Islet precursor cell (in vitro differentiated cells): ENCODE results near the gene NLRX1.
A peak's percentile ranks its signal among the peaks of the same experiment; 100 is the strongest.
"Not testable (repeated sequence)": the region's sequence is repeated elsewhere in the genome, so short reads cannot be mapped to it uniquely, and the experiment has no call there.

Experiments
- DNase-seq: peaks from one replicate; pipeline ENCODE4 v3.0.0-alpha.2; 2018

Gene NLRX1

DNA sequence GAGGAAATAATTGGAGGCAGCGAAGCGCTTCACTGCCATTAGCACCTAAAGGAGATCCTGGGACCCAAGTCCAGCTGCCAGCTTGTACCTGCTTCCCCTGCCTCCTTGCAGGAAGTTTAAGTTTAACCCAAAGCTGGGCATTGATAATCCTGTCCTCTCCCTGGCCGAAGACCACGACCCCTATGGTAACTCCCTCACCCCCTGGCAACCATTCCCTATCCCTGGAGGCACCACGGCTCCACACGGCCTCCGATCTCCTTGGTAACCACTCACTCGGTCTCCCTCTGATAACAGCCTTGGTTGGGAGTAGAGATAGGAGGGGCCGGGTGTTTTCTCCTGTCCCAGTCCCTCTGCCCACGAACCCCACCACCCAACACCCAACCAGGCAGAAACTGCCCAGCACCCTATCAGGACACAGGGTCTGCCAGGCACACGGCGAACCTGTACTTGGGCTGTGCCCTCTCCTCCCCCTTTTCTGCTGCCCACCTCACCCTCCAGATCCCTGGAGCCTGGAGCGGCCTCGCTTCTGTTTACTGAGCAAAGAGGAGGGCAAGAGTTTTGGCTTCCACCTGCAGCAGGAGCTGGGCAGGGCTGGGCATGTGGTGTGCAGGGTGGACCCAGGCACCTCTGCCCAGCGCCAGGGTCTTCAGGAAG is 17.6 kb downstream of the NLRX1 start:
- no peak for DNase-seq

- no peak for DNase-seq
Observed at GRCh38 chr11:119187123-119187892, 18.8 kb downstream of the NLRX1 start.

DNA sequence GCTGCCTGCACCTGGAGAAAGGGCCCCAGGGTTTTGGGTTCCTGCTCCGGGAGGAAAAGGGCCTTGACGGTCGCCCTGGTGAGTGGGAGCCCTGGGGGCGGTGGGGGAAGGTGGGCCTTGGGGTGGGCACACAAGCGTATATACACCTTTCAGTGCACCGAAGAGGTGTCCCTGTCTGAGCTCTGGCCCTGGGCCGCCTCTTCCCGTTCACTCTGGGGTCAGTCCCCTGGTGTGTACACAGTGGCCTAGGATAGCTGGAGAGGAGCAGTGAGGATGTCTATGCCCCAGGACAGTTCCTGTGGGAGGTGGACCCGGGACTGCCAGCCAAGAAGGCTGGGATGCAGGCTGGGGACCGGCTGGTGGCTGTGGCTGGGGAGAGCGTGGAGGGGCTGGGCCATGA is 19.5 kb downstream of the NLRX1 start:
- DNase-seq: no peak

GRCh38 chr11:119188887-119189286 is 20.4 kb downstream of the NLRX1 start:
- DNase-seq: no peak

- DNase-seq: no peak
Observed at GRCh38 chr11:119189393-119189792, 20.9 kb downstream of the NLRX1 start.

DNA sequence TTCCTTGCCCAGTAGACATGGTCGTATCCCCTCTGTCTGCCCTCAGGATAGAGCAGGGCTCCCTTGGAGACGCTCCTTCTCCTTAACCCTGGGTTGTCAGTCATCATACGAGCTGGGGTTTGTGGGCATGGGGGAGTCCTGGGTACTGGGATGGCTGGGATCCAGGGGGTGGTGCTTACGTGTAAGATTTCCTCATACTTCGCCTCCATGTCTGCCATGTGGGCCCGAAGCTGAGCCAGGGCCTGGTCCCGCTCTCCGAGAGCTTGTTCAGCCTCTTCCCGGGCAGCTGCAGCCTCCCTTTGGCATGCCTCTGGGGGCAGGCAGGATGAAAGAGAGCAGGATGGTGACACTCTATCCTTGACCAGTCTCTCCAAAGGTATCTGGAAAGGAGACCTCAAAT is 22.0 kb downstream of the NLRX1 start:
- no peak for DNase-seq

DNA sequence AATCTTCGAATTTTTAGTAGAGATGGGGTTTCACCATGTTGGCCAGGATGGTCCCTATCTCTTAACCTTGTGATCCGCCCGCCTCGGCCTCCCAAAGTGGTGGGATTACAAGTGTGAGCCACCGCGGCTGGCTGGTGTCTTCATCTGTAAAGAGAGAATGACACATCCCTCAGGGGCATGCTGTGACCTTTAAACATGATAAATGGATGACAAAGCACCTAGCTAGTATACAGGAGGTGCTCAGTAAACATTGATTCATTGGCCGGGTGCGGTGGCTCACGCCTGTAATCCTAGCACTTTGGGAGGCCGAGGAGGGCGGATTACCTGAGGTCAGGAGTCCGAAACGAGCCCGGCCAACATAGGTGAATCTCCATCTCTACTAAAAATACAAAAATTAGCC is 22.7 kb downstream of the NLRX1 start:
- DNase-seq: not testable (repeated sequence)

DNA sequence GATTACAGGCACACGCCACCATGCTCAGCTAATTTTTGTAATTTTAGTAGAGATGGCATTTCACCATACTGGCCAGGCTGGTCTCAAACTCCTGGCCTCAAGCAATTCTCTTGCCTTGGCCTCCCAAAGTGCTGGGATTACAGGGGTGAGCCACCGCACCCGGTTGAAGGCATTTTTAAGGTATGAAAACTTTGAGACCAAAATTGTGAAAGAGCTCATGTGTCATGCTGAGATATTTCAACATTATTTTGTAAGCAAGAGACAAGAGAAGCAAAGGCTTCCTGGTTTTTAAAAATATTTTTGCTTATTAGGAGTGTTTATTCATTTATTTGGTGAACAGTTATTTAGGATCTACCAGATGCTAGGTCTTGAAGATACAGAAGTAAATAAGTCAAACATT is 23.6 kb downstream of the NLRX1 start:
- DNase-seq: no peak

GRCh38 chr11:119193001-119193400 is 24.5 kb downstream of the NLRX1 start:
- DNase-seq: no peak

- DNase-seq: no peak
Observed at GRCh38 chr11:119193626-119194025, 25.1 kb downstream of the NLRX1 start.

DNA sequence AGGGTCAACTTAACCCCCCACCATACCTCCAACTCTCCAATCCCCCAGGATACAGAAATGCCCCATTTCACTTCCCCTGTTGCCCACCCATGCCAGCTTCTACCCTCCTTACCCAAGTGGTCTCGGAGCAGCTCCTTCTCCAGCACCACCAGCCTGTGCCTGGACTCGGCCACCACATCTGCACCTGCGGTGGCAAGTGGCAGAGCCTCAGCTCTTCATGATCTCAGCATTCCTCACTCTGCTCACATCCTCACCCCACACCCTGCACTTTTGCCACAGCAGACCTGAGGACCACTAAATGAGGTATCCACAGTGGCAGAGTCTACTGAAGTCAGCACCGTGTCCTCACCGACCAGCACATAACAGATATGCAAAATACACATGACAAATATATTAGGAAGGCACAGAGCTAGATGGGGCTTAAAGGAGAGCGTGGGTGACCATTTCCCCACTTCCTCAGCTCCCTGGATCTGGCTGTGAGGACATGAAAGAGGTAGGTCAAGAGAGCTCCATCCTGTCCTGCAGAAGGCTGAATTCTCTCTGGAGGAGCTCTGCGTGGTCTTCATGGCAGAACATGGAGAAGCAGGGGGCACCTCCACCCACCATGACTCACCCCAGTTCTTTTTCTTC is 26.4 kb downstream of the NLRX1 start:
- DNase-seq: no peak

DNA sequence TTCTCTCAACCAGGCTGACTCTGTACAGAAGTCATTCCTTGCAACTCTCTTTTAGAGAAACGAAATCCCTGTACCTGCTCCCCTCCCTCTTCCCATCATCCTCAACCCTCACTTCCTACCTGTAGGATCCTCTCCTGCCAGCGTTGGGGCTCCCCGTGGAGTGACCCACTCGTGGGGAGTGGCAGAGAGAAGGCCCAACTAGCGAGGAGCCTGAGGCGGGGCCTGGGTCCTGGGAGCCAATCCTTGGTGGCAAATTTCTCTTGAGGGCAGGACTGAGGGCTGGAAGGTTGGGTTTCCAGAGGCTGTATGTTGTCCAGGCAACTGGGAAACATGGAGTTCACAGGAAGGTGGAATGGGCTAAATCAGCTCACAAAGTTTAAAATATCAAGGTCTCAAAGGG is 27.2 kb downstream of the NLRX1 start:
- DNase-seq: peak; percentile 82

- peak; percentile 79 for DNase-seq
Observed at GRCh38 chr11:119196833-119197483, 28.4 kb downstream of the NLRX1 start.

DNA sequence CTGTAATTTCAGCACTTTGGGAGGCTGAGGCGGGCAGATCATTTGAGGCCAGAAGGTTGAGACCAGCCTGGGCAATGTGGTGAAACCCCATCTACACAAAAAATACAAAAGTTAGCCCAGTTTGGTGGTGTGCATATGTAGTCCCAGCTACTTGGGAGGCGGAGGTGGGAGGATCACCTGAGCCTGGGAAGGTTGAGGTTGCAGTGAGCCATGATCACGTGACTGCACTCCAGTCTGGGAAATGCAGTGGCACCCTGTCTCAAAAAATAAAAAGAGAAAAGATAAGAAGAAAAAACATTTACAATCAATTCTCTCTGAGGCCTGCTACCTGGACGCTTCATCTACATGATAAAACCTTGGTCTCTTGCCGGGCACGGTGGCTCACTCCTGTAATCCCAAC is 30.4 kb downstream of the NLRX1 start:
- DNase-seq: peak; percentile 54

- not testable (repeated sequence) for DNase-seq
Observed at GRCh38 chr11:119201236-119201635, 32.7 kb downstream of the NLRX1 start.

GRCh38 chr11:119202554-119202953 is 34.0 kb downstream of the NLRX1 start:
- peak; percentile 65 for DNase-seq

DNA sequence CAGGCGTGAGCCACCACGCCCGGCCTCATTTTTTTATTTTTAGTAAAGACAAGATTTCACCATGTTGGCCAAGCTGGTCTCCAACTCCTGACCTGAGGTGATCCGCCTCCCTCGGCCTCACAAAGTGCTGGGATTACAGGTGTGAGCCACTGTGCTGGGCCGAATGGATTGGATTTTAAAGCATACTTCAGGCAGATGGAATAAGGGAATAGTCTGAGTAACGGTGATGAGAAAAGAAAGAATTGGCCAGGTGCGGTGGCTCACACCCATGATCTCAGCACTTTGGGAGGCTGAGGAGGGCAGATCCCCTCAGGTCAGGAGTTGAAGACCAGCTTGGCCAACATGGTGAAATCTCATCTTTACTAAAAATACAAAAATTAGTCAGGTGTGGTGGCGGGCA is 35.5 kb downstream of the NLRX1 start:
- DNase-seq: no peak

DNA sequence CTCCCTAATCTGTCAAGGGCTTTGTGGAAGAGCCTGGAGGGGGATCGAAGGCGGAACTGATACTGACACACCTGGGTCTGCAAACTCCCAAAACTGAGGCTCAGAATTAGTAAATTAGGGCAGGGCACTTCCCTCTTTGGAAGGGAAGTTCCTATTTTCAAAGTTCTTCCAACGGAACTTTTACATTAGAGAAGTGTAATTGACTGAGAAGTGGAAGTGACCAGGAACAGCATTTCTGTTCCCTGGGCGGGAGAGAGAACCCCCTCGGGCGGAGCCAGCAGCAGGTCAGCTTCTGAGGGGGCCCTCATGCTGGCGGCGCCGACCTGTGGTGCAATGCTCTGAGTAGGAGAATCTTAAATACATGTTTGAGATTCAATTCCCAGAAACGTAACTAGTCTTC is 36.6 kb downstream of the NLRX1 start:
- DNase-seq: no peak

DNA sequence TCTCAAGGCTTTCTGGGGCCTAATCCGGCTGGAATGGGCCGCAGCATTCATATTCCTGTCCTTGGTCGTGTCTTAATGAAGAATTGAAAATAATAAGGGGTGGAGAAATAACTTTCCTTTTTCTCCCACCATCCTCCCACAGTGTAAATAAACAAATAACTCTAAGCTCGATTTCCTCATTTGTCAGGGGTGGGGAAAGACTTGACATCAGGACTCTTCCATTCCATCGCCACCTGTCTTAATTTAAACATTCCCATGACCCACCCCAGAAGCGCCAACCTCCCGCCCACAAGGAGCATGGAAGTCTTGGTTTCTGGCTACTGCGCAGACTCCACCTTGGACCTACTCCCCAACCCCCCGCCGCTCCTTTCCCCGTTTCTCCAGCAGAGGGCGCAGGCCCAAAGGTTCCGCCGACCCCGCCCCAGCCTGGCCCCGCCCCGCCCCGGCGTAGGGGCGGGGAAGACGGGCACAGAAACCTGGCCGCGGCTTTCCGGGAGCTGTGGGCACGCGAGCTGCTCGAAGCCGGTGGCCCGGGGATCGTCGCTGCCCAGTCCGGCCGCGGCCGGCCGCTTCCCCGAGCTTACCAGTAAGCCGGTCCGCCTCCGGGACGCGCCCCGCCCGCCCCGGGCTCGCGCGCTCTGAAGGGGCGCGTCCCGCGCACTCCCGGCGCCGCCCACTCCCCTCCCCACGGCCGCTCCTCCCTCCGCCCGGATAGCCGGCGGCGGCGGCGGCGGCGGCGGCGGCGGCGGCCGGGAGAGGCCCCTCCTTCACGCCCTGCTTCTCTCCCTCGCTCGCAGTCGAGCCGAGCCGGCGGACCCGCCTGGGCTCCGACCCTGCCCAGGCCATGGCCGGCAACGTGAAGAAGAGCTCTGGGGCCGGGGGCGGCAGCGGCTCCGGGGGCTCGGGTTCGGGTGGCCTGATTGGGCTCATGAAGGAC is 37.3 kb downstream of the NLRX1 start, which contains the start of gene CBL:
Gene CBL, plus strand, starts transcription at position 766 of the 937 bp plus-strand sequence. Its CDS starts 79 bp downstream, at position 845.
- DNase-seq: peak; percentile 96

- peak; percentile 52 for DNase-seq
Observed at GRCh38 chr11:119206511-119207414, 38.2 kb downstream of the NLRX1 start.

DNA sequence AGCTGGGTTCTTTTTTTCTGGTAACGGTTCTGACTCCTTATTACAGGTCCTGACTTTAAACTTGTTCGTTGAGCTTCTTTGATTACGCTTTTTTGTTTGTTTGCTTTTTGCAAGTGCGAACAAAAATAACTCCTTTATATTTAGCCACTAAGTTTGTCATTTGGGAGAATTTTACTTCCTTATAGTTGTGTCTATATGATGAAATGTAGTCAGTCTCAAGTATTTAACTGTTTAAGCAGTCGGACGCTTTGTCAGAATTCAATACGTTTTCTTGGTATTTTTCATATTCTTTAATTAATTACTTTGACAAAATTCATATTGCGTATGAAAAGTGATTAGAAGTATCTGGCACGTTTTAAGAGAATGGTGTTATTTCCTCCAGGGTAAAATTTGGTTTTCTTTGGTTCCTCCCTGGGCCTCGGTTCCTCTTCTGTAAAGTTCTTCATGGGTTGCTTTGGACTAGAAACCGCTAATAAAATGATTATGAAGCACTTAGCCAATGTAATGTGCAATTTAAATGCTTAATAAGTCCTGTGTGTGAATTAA is 39.0 kb downstream of the NLRX1 start:
- no peak for DNase-seq
